OCI-LY1 (cell line): ENCODE results near the gene TES.

Experiments
- H2AFZ ChIP-seq: fragments of 200-600 bp; sonication (generic), shearing (Covaris generic); 2 replicates; pipeline ENCODE4 v1.6.0; 2014; ENCODE audit warnings: antibody characterized with exemption, mild to moderate bottlenecking, low read length
- H3F3A ChIP-seq: fragments of 200-600 bp; sonication (generic), shearing (Covaris generic); 2 replicates; pipeline ENCODE4 v1.6.0; 2014; ENCODE audit warnings: mild to moderate bottlenecking, antibody characterized with exemption, low read length, moderate library complexity; ENCODE audit not compliant: insufficient read depth
- H3K27ac ChIP-seq: fragments of 200-600 bp; sonication (generic); 2 replicates; pipeline ENCODE4 v1.5.1; 2014; ENCODE audit warnings: low read length, mixed run types, mild to moderate bottlenecking, low read depth; ENCODE audit not compliant: poor library complexity, severe bottlenecking
- H3K27me3 ChIP-seq: fragments of 200-600 bp; sonication (generic); 2 replicates; pipeline ENCODE4 v1.6.0; 2014; ENCODE audit warnings: antibody characterized with exemption, mild to moderate bottlenecking, low read length, moderate library complexity; ENCODE audit not compliant: insufficient read depth
- H3K36me3 ChIP-seq: fragments of 200-600 bp; sonication (generic); 2 replicates; pipeline ENCODE4 v1.6.1; 2014; ENCODE audit warnings: mild to moderate bottlenecking, antibody characterized with exemption, low read length, moderate library complexity, mixed read lengths; ENCODE audit not compliant: insufficient read depth
- H3K4me1 ChIP-seq: fragments of 200-600 bp; sonication (generic); 2 replicates; pipeline ENCODE4 v1.5.1; 2014; ENCODE audit warnings: mild to moderate bottlenecking, low read length, moderate library complexity; ENCODE audit not compliant: insufficient read depth, severe bottlenecking
- H3K4me2 ChIP-seq: fragments of 200-600 bp; sonication (generic), shearing (Covaris generic); 2 replicates; pipeline ENCODE4 v1.6.1; 2014; ENCODE audit warnings: low read length
- H3K4me3 ChIP-seq: fragments of 200-600 bp; sonication (generic); 2 replicates; pipeline ENCODE4 v1.5.1; 2014; ENCODE audit warnings: low read length, low read depth, mild to moderate bottlenecking, mixed read lengths; ENCODE audit not compliant: poor library complexity, severe bottlenecking
- H3K79me2 ChIP-seq: fragments of 200-600 bp; shearing (Covaris generic); 2 replicates; pipeline ENCODE4 v1.6.1; 2016; ENCODE audit warnings: mixed run types, low read length, mixed read lengths; ENCODE audit not compliant: insufficient read depth
- H3K9ac ChIP-seq: fragments of 200-600 bp; sonication (generic), shearing (Covaris generic); 2 replicates; pipeline ENCODE4 v1.6.1; 2014; ENCODE audit warnings: mild to moderate bottlenecking, low read length, mixed read lengths
- H3K9me2 ChIP-seq: fragments of 200-600 bp; sonication (generic), shearing (Covaris generic); 2 replicates; pipeline ENCODE4 v1.6.1; 2014; ENCODE audit warnings: low read depth, mild to moderate bottlenecking, low read length, mixed read lengths
- H3K9me3 ChIP-seq: fragments of 200-600 bp; shearing (Covaris generic); 2 replicates; pipeline ENCODE4 v1.6.1; 2014; ENCODE audit warnings: low read length, mixed read lengths
- H4K20me1 ChIP-seq: fragments of 200-600 bp; sonication (generic), shearing (Covaris generic); 2 replicates; pipeline ENCODE4 v1.6.0; 2016; ENCODE audit warnings: mild to moderate bottlenecking, low read length; ENCODE audit not compliant: insufficient read depth
- EZH2 ChIP-seq: fragments of 200-600 bp; sonication (generic), shearing (Covaris generic); IDR thresholded peaks from 2 replicates; pipeline ENCODE4 v1.8.0; 2017; ENCODE audit warnings: borderline replicate concordance, mixed run types, mild to moderate bottlenecking, antibody characterized with exemption, low read length, moderate library complexity, mixed read lengths
- TF ChIP-seq, protein P1 (sequence below): fragments of 200-600 bp; sonication (generic), shearing (Covaris generic); IDR thresholded peaks from 2 replicates; pipeline ENCODE4 v1.5.1; 2017; ENCODE audit warnings: mild to moderate bottlenecking, antibody characterized with exemption, low read length, moderate library complexity, mixed read lengths

The TES gene

GRCh38 chr7:116219288-116219687 is 8.9 kb downstream of the TES start:
- Histone ChIP-seq H3K36me3 (peaks cover 6% of the 10 kb centered on the region; the same call in 1 of the 2 replicates), H3K27ac (no peak overlapping the region), H3K9me3 (no peaks in the 10 kb centered on the region; the same call in 1 of the 2 replicates), H3K79me2 (peaks cover 100% of the 10 kb centered on the region), H3K27me3 (no peaks in the 10 kb centered on the region), H3K4me3 (no peak overlapping the region), H3K4me1 (peaks cover 38% of the 10 kb centered on the region), H3K9ac (no peak overlapping the region), H2AFZ (no peak overlapping the region), H4K20me1 (0 out of 2 replicates have a peak, but pooled peaks cover 4% of the 10 kb centered on the region), H3K4me2 (no peak overlapping the region), H3K9me2 (no peaks in the 10 kb centered on the region), H3F3A (no peaks in the 10 kb centered on the region; the same call in 1 of the 2 replicates)
- TF ChIP-seq EZH2 = no peak
- TF ChIP-seq, protein P1, sequence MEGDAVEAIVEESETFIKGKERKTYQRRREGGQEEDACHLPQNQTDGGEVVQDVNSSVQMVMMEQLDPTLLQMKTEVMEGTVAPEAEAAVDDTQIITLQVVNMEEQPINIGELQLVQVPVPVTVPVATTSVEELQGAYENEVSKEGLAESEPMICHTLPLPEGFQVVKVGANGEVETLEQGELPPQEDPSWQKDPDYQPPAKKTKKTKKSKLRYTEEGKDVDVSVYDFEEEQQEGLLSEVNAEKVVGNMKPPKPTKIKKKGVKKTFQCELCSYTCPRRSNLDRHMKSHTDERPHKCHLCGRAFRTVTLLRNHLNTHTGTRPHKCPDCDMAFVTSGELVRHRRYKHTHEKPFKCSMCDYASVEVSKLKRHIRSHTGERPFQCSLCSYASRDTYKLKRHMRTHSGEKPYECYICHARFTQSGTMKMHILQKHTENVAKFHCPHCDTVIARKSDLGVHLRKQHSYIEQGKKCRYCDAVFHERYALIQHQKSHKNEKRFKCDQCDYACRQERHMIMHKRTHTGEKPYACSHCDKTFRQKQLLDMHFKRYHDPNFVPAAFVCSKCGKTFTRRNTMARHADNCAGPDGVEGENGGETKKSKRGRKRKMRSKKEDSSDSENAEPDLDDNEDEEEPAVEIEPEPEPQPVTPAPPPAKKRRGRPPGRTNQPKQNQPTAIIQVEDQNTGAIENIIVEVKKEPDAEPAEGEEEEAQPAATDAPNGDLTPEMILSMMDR = no peak

GRCh38 chr7:116219834-116220233 is 9.5 kb downstream of the TES start:
- Histone ChIP-seq H2AFZ (no peak overlapping the region), H3F3A (no peaks in the 10 kb centered on the region; the same call in 1 of the 2 replicates), H3K27ac (no peak overlapping the region), H3K9me3 (no peaks in the 10 kb centered on the region; the same call in 1 of the 2 replicates), H3K36me3 (peaks cover 2% of the 10 kb centered on the region; the same call in 1 of the 2 replicates), H3K9ac (no peak overlapping the region), H4K20me1 (0 out of 2 replicates have a peak, but pooled peaks cover 4% of the 10 kb centered on the region), H3K9me2 (no peaks in the 10 kb centered on the region), H3K27me3 (no peaks in the 10 kb centered on the region), H3K4me2 (no peak overlapping the region), H3K4me3 (no peak overlapping the region), H3K79me2 (peaks cover 100% of the 10 kb centered on the region), H3K4me1 (peaks cover 44% of the 10 kb centered on the region)
- no peak for TF ChIP-seq EZH2
- TF ChIP-seq, protein P1 = no peak

DNA sequence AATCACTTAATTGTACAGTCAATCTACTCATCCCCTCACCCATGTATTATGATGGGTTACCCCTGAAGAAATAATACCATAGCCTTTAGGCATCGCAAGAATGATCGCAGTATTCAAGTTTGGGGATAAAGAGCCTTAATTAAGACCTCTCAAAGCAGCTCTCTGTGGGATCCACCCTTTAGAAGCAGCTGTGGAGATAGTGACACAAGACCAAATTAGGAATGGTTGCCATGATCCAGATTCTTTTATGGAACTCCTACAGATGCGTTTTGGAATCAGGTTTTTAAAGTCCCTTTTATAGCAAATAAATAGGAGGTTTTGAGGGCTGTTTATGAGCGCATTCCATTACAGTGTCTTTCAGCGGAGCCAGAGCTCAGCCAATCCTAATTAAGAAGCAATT is 12.2 kb downstream of the TES start:
- Histone ChIP-seq H3K36me3 (no peaks in the 10 kb centered on the region), H3K9me2 (no peaks in the 10 kb centered on the region), H3K27ac (no peak overlapping the region), H3K9ac (no peak overlapping the region), H3K27me3 (no peaks in the 10 kb centered on the region), H4K20me1 (peaks cover 4% of the 10 kb centered on the region; the same call in 1 of the 2 replicates), H3K4me1 (peaks cover 47% of the 10 kb centered on the region), H3K4me3 (no peak overlapping the region), H3F3A (no peaks in the 10 kb centered on the region), H3K79me2 (peaks cover 97% of the 10 kb centered on the region), H3K9me3 (no peaks in the 10 kb centered on the region; the same call in 1 of the 2 replicates), H3K4me2 (no peak overlapping the region), H2AFZ (no peak overlapping the region)
- TF ChIP-seq, protein P1 = no peak
- no peak for TF ChIP-seq EZH2
